GM21360 (cell line): ENCODE data around the gene CSNK1G2.

Source experiments
- ATAC-seq: cut with Tn5 transposase; IDR thresholded peaks from one replicate; pipeline ENCODE4 v1.9.1; 2021; ENCODE audit warnings: mild to moderate bottlenecking, moderate library complexity; ENCODE audit not compliant: unreplicated experiment

Gene CSNK1G2

GRCh38 chr19:1962674-1963073 is 21.7 kb downstream of the CSNK1G2 start:
- ATAC-seq: no peak

GRCh38 chr19:1967087-1967608 is 26.2 kb downstream of the CSNK1G2 start:
- ATAC-seq: no peak

GRCh38 chr19:1968279-1969175 is 27.6 kb downstream of the CSNK1G2 start:
- no peak for ATAC-seq

- no peak for ATAC-seq
Measured at GRCh38 chr19:1969176-1970002, 28.4 kb downstream of the CSNK1G2 start.

GRCh38 chr19:1970003-1970805 is 29.2 kb downstream of the CSNK1G2 start:
- ATAC-seq: no peak

GRCh38 chr19:1970806-1971502 is 30.0 kb downstream of the CSNK1G2 start:
- ATAC-seq: no peak

- ATAC-seq: no peak
Measured at GRCh38 chr19:1974381-1975161, 33.6 kb downstream of the CSNK1G2 start.

GRCh38 chr19:1975162-1975480 is 34.1 kb downstream of the CSNK1G2 start:
- no peak for ATAC-seq

GRCh38 chr19:1977120-1977519 is 36.1 kb downstream of the CSNK1G2 start:
- no peak for ATAC-seq

- ATAC-seq: no peak
Measured at GRCh38 chr19:1978346-1978894, 37.4 kb downstream of the CSNK1G2 start.

- ATAC-seq: no peak
Measured at GRCh38 chr19:1979017-1979416, 38.0 kb downstream of the CSNK1G2 start.

GRCh38 chr19:1979642-1980041 is 38.7 kb downstream of the CSNK1G2 start:
- no peak for ATAC-seq

GRCh38 chr19:1980091-1980808 is 39.3 kb downstream of the CSNK1G2 start:
- ATAC-seq: no peak

GRCh38 chr19:1980809-1981181 is 39.8 kb downstream of the CSNK1G2 start:
- no peak for ATAC-seq

- ATAC-seq: no peak
Measured at GRCh38 chr19:1981253-1981652, 40.3 kb downstream of the CSNK1G2 start.

GRCh38 chr19:1984357-1984756 is 43.4 kb downstream of the CSNK1G2 start:
- ATAC-seq: no peak

GRCh38 chr19:1985588-1986356 is 44.8 kb downstream of the CSNK1G2 start:
- no peak for ATAC-seq
